ENCODE results near the gene USP9X. TPM values are rescaled to one million over a fixed set of nuclear protein-coding genes. Genes with fewer than 3 reads are reported as not detected.

The USP9X gene
- total and polyA plus RNA-seq, 9 of the 15 experiments (the other 6 are each of a cell fraction or from before 2014, with no cell fraction given): 10.9 to 47.8 (median 29.5) TPM

DNA sequence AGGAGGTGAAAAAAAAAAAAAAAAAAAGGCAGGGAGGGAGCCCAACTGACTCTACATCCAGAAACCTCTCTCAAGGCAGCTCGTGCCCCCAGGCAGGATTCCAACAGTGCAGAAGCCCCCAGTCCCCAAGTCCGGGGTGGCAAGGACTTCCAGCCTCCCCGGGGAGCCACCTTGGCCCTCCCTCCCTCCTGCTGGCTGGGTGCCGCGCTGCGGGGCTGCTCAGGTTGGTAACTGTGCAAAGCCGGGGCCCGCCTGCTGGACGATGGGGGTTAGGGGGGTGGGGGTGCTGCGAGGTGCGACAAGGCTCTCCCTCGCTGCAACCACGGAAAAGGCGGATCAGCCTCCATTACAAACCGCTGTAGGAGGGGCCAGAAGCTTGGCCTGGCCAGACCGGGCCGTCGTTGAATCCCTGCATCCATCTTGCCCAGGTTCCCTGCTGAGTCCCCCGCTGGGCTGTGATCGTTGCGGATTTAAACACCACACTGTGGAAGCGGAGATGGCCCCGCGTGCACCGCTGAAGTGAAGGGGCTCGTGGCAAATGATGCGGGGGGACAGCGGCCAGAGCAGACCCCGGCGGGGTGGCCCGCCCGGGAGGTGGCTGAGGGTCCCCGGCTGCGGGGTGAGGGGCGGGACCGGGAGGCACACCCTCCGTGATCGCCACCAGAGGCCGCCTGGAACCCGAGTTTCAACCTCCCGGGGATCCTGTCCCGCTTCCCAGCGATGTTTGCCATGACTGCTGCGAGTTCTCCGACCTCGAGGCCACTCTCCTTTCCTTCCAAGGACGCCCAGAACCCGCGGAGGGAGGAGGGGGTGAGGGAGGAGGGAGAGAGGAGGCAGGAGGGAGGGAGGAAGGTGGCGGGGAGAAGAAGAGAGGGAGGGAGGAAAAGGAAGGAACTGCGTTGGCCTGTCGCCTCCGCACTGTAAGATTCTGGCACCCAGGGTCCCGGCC, 190.7 kb downstream of the USP9X start (continued):
- TF ChIP-seq, protein P1, sequence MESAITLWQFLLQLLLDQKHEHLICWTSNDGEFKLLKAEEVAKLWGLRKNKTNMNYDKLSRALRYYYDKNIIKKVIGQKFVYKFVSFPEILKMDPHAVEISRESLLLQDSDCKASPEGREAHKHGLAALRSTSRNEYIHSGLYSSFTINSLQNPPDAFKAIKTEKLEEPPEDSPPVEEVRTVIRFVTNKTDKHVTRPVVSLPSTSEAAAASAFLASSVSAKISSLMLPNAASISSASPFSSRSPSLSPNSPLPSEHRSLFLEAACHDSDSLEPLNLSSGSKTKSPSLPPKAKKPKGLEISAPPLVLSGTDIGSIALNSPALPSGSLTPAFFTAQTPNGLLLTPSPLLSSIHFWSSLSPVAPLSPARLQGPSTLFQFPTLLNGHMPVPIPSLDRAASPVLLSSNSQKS (CRISPR knock-in tag; IDR thresholded peaks at IDR 0.05): no peak
- TF ChIP-seq ZNF311 (CRISPR knock-in tag; IDR thresholded peaks at IDR 0.05): no peak
- TF ChIP-seq EHMT2 (IDR thresholded peaks at IDR 0.05): no peak
- no peak for TF ChIP-seq POLR3A (IDR thresholded peaks at IDR 0.05; ENCODE audit: borderline replicate concordance, extremely low read depth, insufficient read depth, insufficient read length)
- TF ChIP-seq PTBP1 (IDR thresholded peaks at IDR 0.05; ENCODE audit: low read depth, low read length): no peak
- TF ChIP-seq ZFP1 (CRISPR knock-in tag; IDR thresholded peaks at IDR 0.05): no peak
- TF ChIP-seq HNRNPK (IDR thresholded peaks at IDR 0.05; ENCODE audit: low read depth, low read length, poor library complexity, severe bottlenecking): no peak
- TF ChIP-seq GTF3C2 (IDR thresholded peaks at IDR 0.05; ENCODE audit: borderline replicate concordance, extremely low read depth, insufficient read length): no peak
- no peak for TF ChIP-seq PREB (CRISPR knock-in tag; IDR thresholded peaks at IDR 0.05)
- no peak for TF ChIP-seq MBD1 (CRISPR knock-in tag; IDR thresholded peaks at IDR 0.05)
- TF ChIP-seq PRPF4 (IDR thresholded peaks at IDR 0.05; ENCODE audit: insufficient read depth, low read depth, low read length, poor library complexity, severe bottlenecking): no peak
- peak; percentile 57 to 61 (median 57) for TF ChIP-seq CTCF (IDR thresholded peaks at IDR 0.05 in 2 of 3, conservative IDR thresholded peaks at IDR 0.05 in 1 of 3; ENCODE audit: insufficient read depth in 2 of 3, low read depth in 1 of 3, low read length in 3 of 3)
- TF ChIP-seq SIN3A (IDR thresholded peaks at IDR 0.05; ENCODE audit: borderline replicate concordance in 2 of 2, control insufficient read depth in 1 of 2, low read depth in 2 of 2, low read length in 2 of 2): no peak
- no peak for TF ChIP-seq TFE3 (CRISPR knock-in tag; IDR thresholded peaks at IDR 0.05)
